HepG2 (cell line): ENCODE measurements around the gene UACA. TPM values are rescaled to one million over a fixed set of nuclear protein-coding genes. Genes with fewer than 3 reads are reported as not detected.

Experiments
- ATAC-seq: fragments of 200-7000 bp; cut with Tn5 transposase; 3 replicates; pipeline ENCODE4 v1.9.1; 2020; ENCODE audit warnings: mild to moderate bottlenecking, moderate library complexity
- BruUV-seq: library from RNA; stranded (reverse); fragments of 400-500 nt; replicated peaks from 2 replicates; lab custom pipeline; 2021; lab: Mats Ljungman, UMichigan
- CTCF ChIA-PET: fragments of 300-600 bp; formaldehyde crosslinking; extraction: SDS; loops from one replicate; lab custom pipeline; 2021; ENCODE audit warnings: low total read pairs, inconsistent platforms, low intra/inter-chr PET ratio; lab: Yijun Ruan, JAX
- POLR2A ChIA-PET: fragments of 350-600 bp; sonication (Branson Sonifier 250); formaldehyde crosslinking; loops from one replicate; lab custom pipeline; 2020; ENCODE audit warnings: antibody characterized with exemption, inconsistent platforms; lab: Yijun Ruan, JAX
- DNase-seq: peaks from one replicate; pipeline ENCODE4 v3.0.0-alpha.2; 2015; ENCODE audit warnings: low spot score
- FAIRE-seq: peaks from 3 replicates; lab custom pipeline; 2011; peaks lifted over from hg19 to GRCh38; lab: Jason Lieb, UNC
- H2AFZ ChIP-seq: one replicate; pipeline ENCODE4 v1.6.1; 2011; ENCODE audit warnings: low read length, inconsistent platforms
- H3K27ac ChIP-seq: fragments of 300-600 bp; 3 replicates; pipeline ENCODE4 v1.8.0; 2011; ENCODE audit warnings: mixed run types, mild to moderate bottlenecking, mixed read lengths, low read length, inconsistent platforms; ENCODE audit not compliant: insufficient read depth; ENCODE audit errors: extremely low read length
- H3K27me3 ChIP-seq, 2 experiments: fragments of 200-600 bp in 1 of 2; 2 replicates in 1 of 2; 3 replicates in 1 of 2; pipeline versions ENCODE4 v1.6.0 to v1.8.0; 2011; ENCODE audit warnings: low read length in 2 of 2, mild to moderate bottlenecking in 2 of 2, moderate library complexity in 2 of 2, inconsistent platforms in 1 of 2; ENCODE audit not compliant: insufficient read depth in 2 of 2, control insufficient read depth in 1 of 2
- H3K36me3 ChIP-seq, 2 experiments: fragments of 200-600 bp in 1 of 2; replicated peaks in 1 of 2; 2 replicates in 1 of 2; 3 replicates in 1 of 2; pipeline versions ENCODE4 v1.5.1 to v1.8.0; 2011; ENCODE audit warnings: low read length in 2 of 2, inconsistent platforms in 1 of 2; ENCODE audit not compliant: insufficient read depth in 2 of 2, control insufficient read depth in 1 of 2
- H3K4me1 ChIP-seq: 2 replicates; pipeline ENCODE4 v1.5.1; 2012; ENCODE audit warnings: low read length, inconsistent platforms; ENCODE audit not compliant: insufficient read depth
- H3K4me2 ChIP-seq: 2 replicates; pipeline ENCODE4 v1.6.0; 2011; ENCODE audit warnings: low read depth, low read length, inconsistent platforms
- H3K4me3 ChIP-seq, 3 experiments: fragments of 200-600 bp in 1 of 3; sonication (generic), shearing (Covaris generic) in 1 of 3; replicated peaks in 1 of 3; 2 replicates each; pipeline ENCODE4 v1.5.1; 2011 to 2016; ENCODE audit warnings: low read length in 3 of 3, inconsistent platforms in 2 of 3, low read depth in 2 of 3, mild to moderate bottlenecking in 2 of 3, control low read depth in 1 of 3, mixed read lengths in 1 of 3; ENCODE audit not compliant: insufficient read depth in 1 of 3
- H3K79me2 ChIP-seq: one replicate; pipeline ENCODE4 v1.6.1; 2011; ENCODE audit warnings: low read length, inconsistent platforms; ENCODE audit not compliant: insufficient read depth
- H3K9ac ChIP-seq: 2 replicates; pipeline ENCODE4 v1.6.0; 2011; ENCODE audit warnings: mild to moderate bottlenecking, low read depth, low read length, inconsistent platforms; ENCODE audit not compliant: insufficient read depth
- H3K9me3 ChIP-seq: 2 replicates; pipeline ENCODE4 v1.5.1; 2012; ENCODE audit warnings: mild to moderate bottlenecking, low read length
- H4K20me1 ChIP-seq: 2 replicates; pipeline ENCODE4 v1.6.0; 2011; ENCODE audit warnings: inconsistent platforms, mild to moderate bottlenecking, low read length, moderate library complexity; ENCODE audit not compliant: insufficient read depth
- BRCA1 ChIP-seq: sonication (generic); formaldehyde crosslinking; IDR thresholded peaks from 2 replicates; pipeline ENCODE4 v1.4.0; 2020; ENCODE audit warnings: missing genetic modification reagents
- CBX1 ChIP-seq: IDR thresholded peaks from one replicate; pipeline ENCODE4 v1.6.1; 2016; ENCODE audit warnings: antibody characterized with exemption, low read depth
- DMAP1 ChIP-seq: IDR thresholded peaks from 2 replicates; pipeline ENCODE4 v1.6.1; 2016
- DPF2 ChIP-seq: sonication (generic); formaldehyde crosslinking; IDR thresholded peaks from 2 replicates; pipeline ENCODE4 v1.4.0; 2020; ENCODE audit warnings: mild to moderate bottlenecking, low read depth, missing genetic modification reagents, borderline replicate concordance
- HNF4A ChIP-seq: sonication (generic); formaldehyde crosslinking; IDR thresholded peaks from 2 replicates; pipeline ENCODE4 v1.4.0; 2020; ENCODE audit warnings: missing genetic modification reagents
- HOXA5 ChIP-seq: sonication (generic); formaldehyde crosslinking; IDR thresholded peaks from 2 replicates; pipeline ENCODE4 v1.4.0; 2020; ENCODE audit warnings: missing genetic modification reagents
- NFIC ChIP-seq: IDR thresholded peaks from 2 replicates; pipeline ENCODE4 v1.6.1; 2012; ENCODE audit warnings: mild to moderate bottlenecking, low read length, inconsistent platforms
- PAWR ChIP-seq: sonication (generic); formaldehyde crosslinking; IDR thresholded peaks from 2 replicates; pipeline ENCODE4 v1.4.0; 2020; ENCODE audit warnings: missing genetic modification reagents, mild to moderate bottlenecking, borderline replicate concordance
- ZNF138 ChIP-seq: sonication (generic); formaldehyde crosslinking; IDR thresholded peaks from 2 replicates; pipeline ENCODE4 v1.5.0; 2020; ENCODE audit warnings: mild to moderate bottlenecking, low read depth, missing genetic modification reagents
- ZNF451 ChIP-seq: sonication (generic); formaldehyde crosslinking; IDR thresholded peaks from 2 replicates; pipeline ENCODE4 v1.5.0; 2020; ENCODE audit warnings: mild to moderate bottlenecking, missing genetic modification reagents
- ZNF841 ChIP-seq: sonication (generic); formaldehyde crosslinking; IDR thresholded peaks from 2 replicates; pipeline ENCODE4 v1.8.1; 2023; ENCODE audit warnings: missing genetic modification reagents, borderline replicate concordance
- WGBS: methylation state at CpG from one replicate; pipeline ENCODE4 v1.1.6; 2017; ENCODE audit warnings: low lambda C conversion rate; 5-methylcytosine and 5-hydroxymethylcytosine counted together
- in situ Hi-C: cut with HindIII; loops from 2 replicates; pipeline ENCODE4 v1.10.0; 2017; ENCODE audit warnings: low pct_unique_long_range_greater_than_20kb; ENCODE audit not compliant: extremely low pct_ligation_motif_present
- intact Hi-C: fragments of 100-400 bp; cut with micrococcal nuclease; formaldehyde crosslinking; loops from one replicate; pipeline ENCODE4 v1.10.0; 2022; ENCODE audit not compliant: unreplicated experiment
- polyA plus RNA-seq, 8 experiments: library from polyadenylated mRNA; depleted of rRNA in 3 of 8; stranded (reverse) in 7 of 8; unstranded in 1 of 8; fragments of >200 nt; fragmentation: Illumina TruSeq in 4 of 8; extraction: Trizol in 4 of 8; gene quantifications; 2 replicates each; pipeline versions ENCODE4 v1.2.1 to v1.2.3, GENCODE V29; 2011 to 2016; ENCODE audit warnings: low read depth in 4 of 8, missing spikeins in 1 of 8, mixed read lengths in 1 of 8; ENCODE audit not compliant: insufficient read depth in 1 of 8
- total RNA-seq, 5 experiments: library from RNA; depleted of rRNA; stranded (reverse); fragments of >200 nt; fragmentation: Illumina TruSeq; extraction: Trizol; gene quantifications; 2 replicates each; pipeline ENCODE4 v1.2.3, GENCODE V29; 2016; ENCODE audit warnings: low read depth in 1 of 5
- TF ChIP-seq, protein P1 (sequence below): sonication (generic); formaldehyde crosslinking; IDR thresholded peaks from 2 replicates; pipeline ENCODE4 v1.4.0; 2020; ENCODE audit warnings: missing genetic modification reagents, borderline replicate concordance
- TF ChIP-seq, protein P2 (sequence below): sonication (generic); formaldehyde crosslinking; IDR thresholded peaks from 2 replicates; pipeline ENCODE4 v1.8.0; 2022; ENCODE audit warnings: mild to moderate bottlenecking, missing genetic modification reagents
- TF ChIP-seq, protein P3 (sequence below): sonication (generic); formaldehyde crosslinking; IDR thresholded peaks from 2 replicates; pipeline ENCODE4 v1.5.0; 2020; ENCODE audit warnings: missing genetic modification reagents
- TF ChIP-seq, protein P4 (sequence below): sonication (generic); formaldehyde crosslinking; IDR thresholded peaks from 2 replicates; pipeline ENCODE4 v1.8.1; 2023; ENCODE audit warnings: missing genetic modification reagents, mild to moderate bottlenecking, borderline replicate concordance
- TF ChIP-seq, protein P5 (sequence below): sonication (generic); formaldehyde crosslinking; IDR thresholded peaks from 2 replicates; pipeline ENCODE4 v1.5.0; 2020; ENCODE audit warnings: missing genetic modification reagents, mild to moderate bottlenecking, borderline replicate concordance

Gene UACA
- total and polyA plus RNA-seq, 2 of the 13 experiments (the other 11 are each of a cell fraction or from before 2014, with no cell fraction given), result 17.8 to 39.2 TPM

DNA sequence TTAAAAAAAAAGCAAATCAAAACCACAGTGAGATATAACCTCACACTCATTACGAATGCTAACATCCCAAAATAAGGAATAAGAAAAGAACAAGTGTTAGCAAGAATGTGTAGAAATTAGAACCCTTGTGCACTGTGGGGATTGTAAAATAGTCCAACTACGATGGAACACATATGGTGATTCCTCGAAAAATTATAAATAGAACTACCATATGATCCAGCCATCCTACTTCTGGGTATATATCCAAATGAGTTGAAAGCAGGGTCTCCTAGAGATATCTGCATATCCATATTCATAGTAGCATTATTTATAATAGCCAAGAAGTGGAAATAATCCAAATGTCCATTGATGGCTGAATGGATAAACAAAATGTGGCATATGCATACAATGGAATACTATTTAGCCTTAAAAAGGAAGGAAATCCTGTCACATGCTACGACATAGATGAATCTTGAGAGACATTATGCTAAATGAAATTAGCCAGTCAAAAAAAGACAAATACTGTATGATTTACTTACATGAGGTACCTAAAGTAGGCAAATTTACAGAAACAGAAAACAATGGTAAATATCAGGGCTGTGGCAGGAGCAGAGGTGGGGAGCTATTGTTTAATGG, 55.6 kb downstream of the UACA start (continued):
- TF ChIP-seq ZNF451 (CRISPR knock-in tag) (no peak), PAWR (no peak), DPF2 (CRISPR knock-in tag) (no peak), ZNF841 (CRISPR knock-in tag) (no peak)
- TF ChIP-seq, protein P1, sequence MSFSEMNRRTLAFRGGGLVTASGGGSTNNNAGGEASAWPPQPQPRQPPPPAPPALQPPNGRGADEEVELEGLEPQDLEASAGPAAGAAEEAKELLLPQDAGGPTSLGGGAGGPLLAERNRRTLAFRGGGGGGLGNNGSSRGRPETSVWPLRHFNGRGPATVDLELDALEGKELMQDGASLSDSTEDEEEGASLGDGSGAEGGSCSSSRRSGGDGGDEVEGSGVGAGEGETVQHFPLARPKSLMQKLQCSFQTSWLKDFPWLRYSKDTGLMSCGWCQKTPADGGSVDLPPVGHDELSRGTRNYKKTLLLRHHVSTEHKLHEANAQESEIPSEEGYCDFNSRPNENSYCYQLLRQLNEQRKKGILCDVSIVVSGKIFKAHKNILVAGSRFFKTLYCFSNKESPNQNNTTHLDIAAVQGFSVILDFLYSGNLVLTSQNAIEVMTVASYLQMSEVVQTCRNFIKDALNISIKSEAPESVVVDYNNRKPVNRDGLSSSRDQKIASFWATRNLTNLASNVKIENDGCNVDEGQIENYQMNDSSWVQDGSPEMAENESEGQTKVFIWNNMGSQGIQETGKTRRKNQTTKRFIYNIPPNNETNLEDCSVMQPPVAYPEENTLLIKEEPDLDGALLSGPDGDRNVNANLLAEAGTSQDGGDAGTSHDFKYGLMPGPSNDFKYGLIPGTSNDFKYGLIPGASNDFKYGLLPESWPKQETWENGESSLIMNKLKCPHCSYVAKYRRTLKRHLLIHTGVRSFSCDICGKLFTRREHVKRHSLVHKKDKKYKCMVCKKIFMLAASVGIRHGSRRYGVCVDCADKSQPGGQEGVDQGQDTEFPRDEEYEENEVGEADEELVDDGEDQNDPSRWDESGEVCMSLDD (CRISPR knock-in tag), result no peak

DNA sequence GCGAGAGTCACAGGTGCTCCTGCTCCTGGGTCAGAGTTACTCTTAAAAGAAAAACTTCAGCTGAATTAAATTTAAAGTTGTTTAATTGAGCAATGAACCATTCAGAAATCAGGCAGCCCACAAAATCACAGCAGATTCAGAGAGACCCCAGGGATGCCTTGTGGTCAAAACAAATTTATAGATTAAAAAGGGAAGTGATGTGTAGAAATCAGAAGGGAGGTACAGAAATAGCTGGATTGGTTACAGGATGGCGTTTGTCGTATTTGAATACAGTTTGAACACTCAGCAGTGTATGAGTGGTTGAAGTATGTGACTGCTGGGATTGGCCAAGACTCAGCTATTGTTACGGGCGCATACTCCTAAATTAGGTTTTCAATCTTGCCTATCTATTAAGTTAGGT, 58.6 kb downstream of the UACA start:
- Histone ChIP-seq H3K4me3 (no peak overlapping the region), H3K36me3 (no peaks in the 10 kb centered on the region), H2AFZ (no peak overlapping the region), H3K9ac (no peak overlapping the region), H3K4me2 (no peak overlapping the region), H3K9me3 (no peaks in the 10 kb centered on the region), H4K20me1 (peaks cover 3% of the 10 kb centered on the region; the same call in 1 of the 2 replicates), H3K27me3 (no peaks in the 10 kb centered on the region), H3K4me1 (peaks cover 16% of the 10 kb centered on the region), H3K27ac (no peak overlapping the region), H3K79me2 (peaks cover 3% of the 10 kb centered on the region)
- WGBS, result 96% methylated on average over 5 of the region's 5 CpGs
- intact Hi-C loops, result no loop called here
- in situ Hi-C loops, result no loop called here
- FAIRE-seq, result no peak
- DNase-seq, result no peak
- CTCF ChIA-PET, result no interaction called here
- BruUV-seq, result no TSS peak
- POLR2A ChIA-PET, result no interaction called here
- ATAC-seq, result no peak
- TF ChIP-seq NFIC (no peak), CBX1 (no peak), BRCA1 (CRISPR knock-in tag) (no peak), HNF4A (CRISPR knock-in tag) (no peak), DMAP1 (CRISPR knock-in tag) (no peak), ZNF451 (CRISPR knock-in tag) (no peak), HOXA5 (no peak), ZNF138 (CRISPR knock-in tag) (no peak)
- TF ChIP-seq, protein P2, sequence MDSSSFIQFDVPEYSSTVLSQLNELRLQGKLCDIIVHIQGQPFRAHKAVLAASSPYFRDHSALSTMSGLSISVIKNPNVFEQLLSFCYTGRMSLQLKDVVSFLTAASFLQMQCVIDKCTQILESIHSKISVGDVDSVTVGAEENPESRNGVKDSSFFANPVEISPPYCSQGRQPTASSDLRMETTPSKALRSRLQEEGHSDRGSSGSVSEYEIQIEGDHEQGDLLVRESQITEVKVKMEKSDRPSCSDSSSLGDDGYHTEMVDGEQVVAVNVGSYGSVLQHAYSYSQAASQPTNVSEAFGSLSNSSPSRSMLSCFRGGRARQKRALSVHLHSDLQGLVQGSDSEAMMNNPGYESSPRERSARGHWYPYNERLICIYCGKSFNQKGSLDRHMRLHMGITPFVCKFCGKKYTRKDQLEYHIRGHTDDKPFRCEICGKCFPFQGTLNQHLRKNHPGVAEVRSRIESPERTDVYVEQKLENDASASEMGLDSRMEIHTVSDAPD, result no peak
- TF ChIP-seq, protein P3, sequence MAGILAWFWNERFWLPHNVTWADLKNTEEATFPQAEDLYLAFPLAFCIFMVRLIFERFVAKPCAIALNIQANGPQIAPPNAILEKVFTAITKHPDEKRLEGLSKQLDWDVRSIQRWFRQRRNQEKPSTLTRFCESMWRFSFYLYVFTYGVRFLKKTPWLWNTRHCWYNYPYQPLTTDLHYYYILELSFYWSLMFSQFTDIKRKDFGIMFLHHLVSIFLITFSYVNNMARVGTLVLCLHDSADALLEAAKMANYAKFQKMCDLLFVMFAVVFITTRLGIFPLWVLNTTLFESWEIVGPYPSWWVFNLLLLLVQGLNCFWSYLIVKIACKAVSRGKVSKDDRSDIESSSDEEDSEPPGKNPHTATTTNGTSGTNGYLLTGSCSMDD (CRISPR knock-in tag), result no peak
- TF ChIP-seq, protein P4, sequence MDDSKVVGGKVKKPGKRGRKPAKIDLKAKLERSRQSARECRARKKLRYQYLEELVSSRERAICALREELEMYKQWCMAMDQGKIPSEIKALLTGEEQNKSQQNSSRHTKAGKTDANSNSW (CRISPR knock-in tag), result no peak
- TF ChIP-seq, protein P5, sequence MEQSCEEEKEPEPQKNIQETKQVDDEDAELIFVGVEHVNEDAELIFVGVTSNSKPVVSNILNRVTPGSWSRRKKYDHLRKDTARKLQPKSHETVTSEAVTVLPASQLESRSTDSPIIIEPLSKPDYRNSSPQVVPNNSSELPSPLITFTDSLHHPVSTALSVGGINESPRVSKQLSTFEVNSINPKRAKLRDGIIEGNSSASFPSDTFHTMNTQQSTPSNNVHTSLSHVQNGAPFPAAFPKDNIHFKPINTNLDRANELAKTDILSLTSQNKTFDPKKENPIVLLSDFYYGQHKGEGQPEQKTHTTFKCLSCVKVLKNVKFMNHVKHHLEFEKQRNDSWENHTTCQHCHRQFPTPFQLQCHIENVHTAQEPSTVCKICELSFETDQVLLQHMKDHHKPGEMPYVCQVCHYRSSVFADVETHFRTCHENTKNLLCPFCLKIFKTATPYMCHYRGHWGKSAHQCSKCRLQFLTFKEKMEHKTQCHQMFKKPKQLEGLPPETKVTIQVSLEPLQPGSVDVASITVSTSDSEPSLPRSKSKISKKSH (CRISPR knock-in tag), result no peak
